Measurements from ENCODE around the gene HOMER2. TPM values are rescaled to one million over a fixed set of nuclear protein-coding genes. Genes with fewer than 3 reads are reported as not detected.

Gene HOMER2
- total and polyA plus RNA-seq, 8 donors, result 2.9 to 144 (median 70.7) TPM

DNA sequence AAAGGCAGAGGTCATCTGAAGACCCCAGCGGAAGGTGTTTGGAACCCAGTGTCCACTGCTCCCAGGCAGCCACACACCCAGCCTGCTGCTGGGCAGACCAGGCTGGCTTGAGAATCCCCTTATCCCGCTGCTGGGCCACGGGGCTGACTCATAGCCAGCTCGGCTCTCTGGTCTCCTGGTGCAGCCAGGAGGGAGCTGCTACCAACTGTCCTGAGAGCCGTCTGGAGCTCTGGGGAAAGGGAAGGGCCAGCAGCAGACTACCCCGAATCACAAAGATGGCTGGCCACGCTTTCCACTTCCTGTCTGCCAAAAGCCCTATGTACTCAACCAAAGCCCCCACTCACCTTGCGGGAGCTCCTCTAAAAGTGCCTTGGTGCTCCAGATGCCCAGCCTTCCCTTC, 104.8 kb downstream of the HOMER2 start:
- DNase-seq, result no peak
- Histone ChIP-seq H3K9me3 (no peaks in the 10 kb centered on the region), H3K27ac (no peak overlapping the region), H3K36me3 (peaks cover 12 to 56% (median 53%) of the 10 kb centered on the region in 4 donors), H3K27me3 (no peaks in the 10 kb centered on the region), H3K4me3 (no peak overlapping the region), H3K4me1 (peaks cover 10 to 20% (median 13%) of the 10 kb centered on the region in 4 donors)
- intact Hi-C loops (cut with DNase I; ENCODE audit: low total_unique reads), result loop anchor here (5.0 kb wide), 1 partner anchor 155 kb away; no protein-coding TSS in a partner anchor
- TF ChIP-seq POLR2AphosphoS5 (IDR thresholded peaks at IDR 0.05) (no peak), EP300 (IDR thresholded peaks at IDR 0.05) (no peak), POLR2A (IDR thresholded peaks at IDR 0.05) (no peak)
- TF ChIP-seq, protein P1, sequence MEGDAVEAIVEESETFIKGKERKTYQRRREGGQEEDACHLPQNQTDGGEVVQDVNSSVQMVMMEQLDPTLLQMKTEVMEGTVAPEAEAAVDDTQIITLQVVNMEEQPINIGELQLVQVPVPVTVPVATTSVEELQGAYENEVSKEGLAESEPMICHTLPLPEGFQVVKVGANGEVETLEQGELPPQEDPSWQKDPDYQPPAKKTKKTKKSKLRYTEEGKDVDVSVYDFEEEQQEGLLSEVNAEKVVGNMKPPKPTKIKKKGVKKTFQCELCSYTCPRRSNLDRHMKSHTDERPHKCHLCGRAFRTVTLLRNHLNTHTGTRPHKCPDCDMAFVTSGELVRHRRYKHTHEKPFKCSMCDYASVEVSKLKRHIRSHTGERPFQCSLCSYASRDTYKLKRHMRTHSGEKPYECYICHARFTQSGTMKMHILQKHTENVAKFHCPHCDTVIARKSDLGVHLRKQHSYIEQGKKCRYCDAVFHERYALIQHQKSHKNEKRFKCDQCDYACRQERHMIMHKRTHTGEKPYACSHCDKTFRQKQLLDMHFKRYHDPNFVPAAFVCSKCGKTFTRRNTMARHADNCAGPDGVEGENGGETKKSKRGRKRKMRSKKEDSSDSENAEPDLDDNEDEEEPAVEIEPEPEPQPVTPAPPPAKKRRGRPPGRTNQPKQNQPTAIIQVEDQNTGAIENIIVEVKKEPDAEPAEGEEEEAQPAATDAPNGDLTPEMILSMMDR (IDR thresholded peaks at IDR 0.05), result no peak
- 71 to 82% (median 76%) methylated on average over 4 to 8 of the region's 8 CpGs for WGBS, 5 donors

DNA sequence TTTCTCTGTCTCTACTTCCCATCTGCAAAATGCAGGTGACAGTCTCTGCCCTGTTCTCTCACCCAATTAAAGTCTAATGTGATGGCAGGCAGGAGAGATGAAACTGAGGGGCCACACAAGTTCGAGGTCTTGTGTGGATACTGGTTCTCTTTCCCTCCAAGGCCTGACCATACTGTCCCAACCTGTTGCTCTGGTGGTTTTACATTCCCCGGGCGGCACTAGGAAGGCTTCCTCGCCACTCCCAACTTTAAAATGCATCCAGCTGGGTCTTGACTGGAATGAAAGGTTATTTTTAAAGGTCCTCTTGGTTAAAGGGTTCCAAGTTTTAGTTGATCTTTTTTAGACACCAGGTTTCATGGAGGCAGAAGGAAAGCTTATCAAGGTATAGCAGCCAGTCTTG, 105.9 kb downstream of the HOMER2 start:
- intact Hi-C loops (cut with DNase I; ENCODE audit: low total_unique reads), result loop anchor here (5.0 kb wide), 1 partner anchor 156 kb away; no protein-coding TSS in a partner anchor
- peaks cover 1 to 47% (median 45%) of the 10 kb centered on the region in 4 donors for H3K36me3 ChIP-seq
- no peak for DNase-seq
- H3K4me3 ChIP-seq, result no peak overlapping the region
- no peaks in the 10 kb centered on the region for H3K9me3 ChIP-seq
- TF ChIP-seq, protein P1 (IDR thresholded peaks at IDR 0.05), result no peak
- TF ChIP-seq POLR2AphosphoS5 (IDR thresholded peaks at IDR 0.05), result no peak
- no peaks in the 10 kb centered on the region for H3K27me3 ChIP-seq
- 82 to 88% (median 83%) methylated on average over 4 of the region's 4 CpGs for WGBS, 5 donors
- H3K27ac ChIP-seq, result no peak overlapping the region
- peaks cover 10 to 20% (median 13%) of the 10 kb centered on the region in 4 donors for H3K4me1 ChIP-seq

DNA sequence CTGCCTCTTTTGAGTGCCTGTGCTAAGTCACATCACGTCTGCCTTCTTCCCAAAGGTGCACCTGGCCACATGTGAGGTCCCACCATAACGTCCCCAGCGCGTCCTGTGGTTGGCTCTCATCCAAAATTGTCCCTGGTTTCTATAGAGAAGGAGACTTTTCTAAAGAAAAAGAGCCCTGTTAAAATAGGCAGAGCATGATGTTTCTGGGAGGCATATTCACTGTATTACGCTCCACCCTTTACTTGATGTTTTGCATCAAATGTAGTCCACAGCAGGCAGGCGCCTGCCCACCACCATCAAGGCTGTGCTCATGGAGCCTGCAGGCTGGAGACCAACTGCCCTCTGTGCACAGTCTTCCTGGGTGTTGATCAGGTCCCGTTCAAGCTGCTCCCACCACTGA, 106.8 kb downstream of the HOMER2 start:
- H3K4me1 ChIP-seq, result peaks cover 10 to 20% (median 11%) of the 10 kb centered on the region in 4 donors
- no peak for TF ChIP-seq EP300 (IDR thresholded peaks at IDR 0.05)
- TF ChIP-seq POLR2A (IDR thresholded peaks at IDR 0.05), result no peak
- TF ChIP-seq, protein P1 (IDR thresholded peaks at IDR 0.05), result no peak
- TF ChIP-seq POLR2AphosphoS5 (IDR thresholded peaks at IDR 0.05), result no peak
- no peak overlapping the region for H3K4me3 ChIP-seq
- H3K36me3 ChIP-seq, result peaks cover 0 to 45% (median 36%) of the 10 kb centered on the region in 4 donors
- intact Hi-C loops (cut with DNase I; ENCODE audit: low total_unique reads), result loop anchor here (5.0 kb wide), 1 partner anchor 157 kb away; no protein-coding TSS in a partner anchor
- no peak for DNase-seq
- WGBS, 5 donors, result 71 to 85% (median 75%) methylated on average over 6 to 7 of the region's 7 CpGs
- no peaks in the 10 kb centered on the region for H3K9me3 ChIP-seq
- H3K27me3 ChIP-seq, result no peaks in the 10 kb centered on the region
- H3K27ac ChIP-seq, result no peak overlapping the region

DNA sequence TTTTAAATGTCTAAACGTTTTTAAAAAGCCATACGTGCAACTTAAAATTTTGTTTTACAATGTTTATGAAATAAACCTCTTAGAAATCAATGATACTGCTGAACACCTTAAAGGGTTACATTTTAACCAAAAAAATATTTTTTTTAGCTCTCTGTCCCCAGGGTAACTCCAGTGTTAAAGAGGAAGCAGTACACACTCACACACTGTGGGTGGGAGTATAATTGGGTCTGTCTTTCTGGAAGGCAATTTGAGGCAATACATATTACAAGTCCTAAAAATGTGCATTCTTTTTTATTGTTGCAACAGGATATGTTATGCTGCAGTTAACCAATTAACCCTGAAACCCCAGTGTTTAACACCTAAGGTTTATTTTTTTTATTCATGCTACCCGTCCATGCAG, 109.0 kb downstream of the HOMER2 start:
- DNase-seq, result no peak
- no peaks in the 10 kb centered on the region for H3K27me3 ChIP-seq
- TF ChIP-seq, protein P1 (IDR thresholded peaks at IDR 0.05), result no peak
- no peak for TF ChIP-seq POLR2A (IDR thresholded peaks at IDR 0.05)
- TF ChIP-seq EP300 (IDR thresholded peaks at IDR 0.05), result no peak
- TF ChIP-seq POLR2AphosphoS5 (IDR thresholded peaks at IDR 0.05), result no peak
- no peak overlapping the region for H3K27ac ChIP-seq
- intact Hi-C loops (cut with DNase I; ENCODE audit: low total_unique reads), result no loop called here
- peaks cover 0 to 44% (median 36%) of the 10 kb centered on the region in 4 donors for H3K36me3 ChIP-seq
- H3K4me1 ChIP-seq, result peaks cover 0 to under 1% (median 0%) of the 10 kb centered on the region in 4 donors
- 81 to 88% (median 85%) methylated on average over 3 of the region's 3 CpGs for WGBS, 5 donors
- H3K9me3 ChIP-seq, result no peaks in the 10 kb centered on the region
- H3K4me3 ChIP-seq, result no peak overlapping the region

Data from stomach (tissue), 9 donors.